Measurements from ENCODE around the gene CNGB1.

CNGB1 gene

GRCh38 chr16:57935904-57936303 is 35.0 kb downstream of the CNGB1 start:
- no peaks in the 10 kb centered on the region for H3K4me1 Mint-ChIP-seq
- no peak overlapping the region for H3K4me3 Mint-ChIP-seq
- TF ChIP-seq CTCF (IDR thresholded peaks at IDR 0.05; ENCODE audit: unreplicated experiment in 3 of 3), result no peak
- H3K27ac Mint-ChIP-seq, result no peak overlapping the region
- no peaks in the 10 kb centered on the region for H3K36me3 Mint-ChIP-seq (ENCODE audit: low read depth)
- peaks cover 12% of the 10 kb centered on the region for H3K27me3 Mint-ChIP-seq (ENCODE audit: low read depth)
- H3K9me3 Mint-ChIP-seq, result no peaks in the 10 kb centered on the region

- Mint-ChIP-seq H3K9me3 (peaks cover 8% of the 10 kb centered on the region), H3K27ac (no peak overlapping the region), H3K27me3 (ENCODE audit: low read depth) (peaks cover 3% of the 10 kb centered on the region), H3K4me1 (no peaks in the 10 kb centered on the region), H3K36me3 (ENCODE audit: low read depth) (no peaks in the 10 kb centered on the region), H3K4me3 (no peak overlapping the region)
- no peak for TF ChIP-seq CTCF (IDR thresholded peaks at IDR 0.05; ENCODE audit: unreplicated experiment in 3 of 3)
These were observed 40.4 kb downstream of the CNGB1 start for GRCh38 chr16:57930533-57930932.

- Mint-ChIP-seq H3K4me1 (no peaks in the 10 kb centered on the region), H3K9me3 (peaks cover 8% of the 10 kb centered on the region), H3K36me3 (ENCODE audit: low read depth) (no peaks in the 10 kb centered on the region), H3K27me3 (ENCODE audit: low read depth) (peaks cover 7% of the 10 kb centered on the region), H3K4me3 (no peak overlapping the region), H3K27ac (no peak overlapping the region)
- TF ChIP-seq CTCF (IDR thresholded peaks at IDR 0.05; ENCODE audit: unreplicated experiment in 3 of 3), result no peak
These were observed 41.7 kb downstream of the CNGB1 start for GRCh38 chr16:57929250-57929649.

- H3K4me3 Mint-ChIP-seq, result no peak overlapping the region
- H3K27ac Mint-ChIP-seq, result no peak overlapping the region
- H3K9me3 Mint-ChIP-seq, result peaks cover 8% of the 10 kb centered on the region
- H3K4me1 Mint-ChIP-seq, result no peaks in the 10 kb centered on the region
- no peak for TF ChIP-seq CTCF (IDR thresholded peaks at IDR 0.05; ENCODE audit: unreplicated experiment in 3 of 3)
- H3K36me3 Mint-ChIP-seq (ENCODE audit: low read depth), result no peaks in the 10 kb centered on the region
- H3K27me3 Mint-ChIP-seq (ENCODE audit: low read depth), result peaks cover 7% of the 10 kb centered on the region
These were observed 44.9 kb downstream of the CNGB1 start for GRCh38 chr16:57926041-57926440.

GRCh38 chr16:57925310-57925709 is 45.6 kb downstream of the CNGB1 start:
- Mint-ChIP-seq H3K9me3 (peaks cover 5% of the 10 kb centered on the region), H3K4me3 (no peak overlapping the region), H3K36me3 (ENCODE audit: low read depth) (no peaks in the 10 kb centered on the region), H3K27me3 (ENCODE audit: low read depth) (peaks cover 7% of the 10 kb centered on the region), H3K27ac (no peak overlapping the region), H3K4me1 (no peaks in the 10 kb centered on the region)
- no peak for TF ChIP-seq CTCF (IDR thresholded peaks at IDR 0.05; ENCODE audit: unreplicated experiment in 3 of 3)

GRCh38 chr16:57924514-57924913 is 46.4 kb downstream of the CNGB1 start:
- Mint-ChIP-seq H3K27ac (no peak overlapping the region), H3K9me3 (peaks cover 5% of the 10 kb centered on the region), H3K4me3 (no peak overlapping the region), H3K36me3 (ENCODE audit: low read depth) (no peaks in the 10 kb centered on the region), H3K4me1 (no peaks in the 10 kb centered on the region), H3K27me3 (ENCODE audit: low read depth) (peaks cover 12% of the 10 kb centered on the region)
- no peak for TF ChIP-seq CTCF (IDR thresholded peaks at IDR 0.05; ENCODE audit: unreplicated experiment in 3 of 3)

All from nephron (organoid).